Mesothelial cell of epicardium (in vitro differentiated cells): Measurements from ENCODE around the gene CEBPE. TPM values are rescaled to one million over a fixed set of nuclear protein-coding genes. Genes with fewer than 3 reads are reported as not detected.

Experiments used
- DNase-seq, 2 experiments: peaks; one replicate each; pipeline ENCODE4 v3.0.0; 2021; ENCODE audit warnings: low spot score in 2 of 2; ENCODE audit not compliant: unreplicated experiment in 2 of 2
- H3K27ac Mint-ChIP-seq: 2 replicates; pipeline ENCODE4 v1.8.0; 2021; ENCODE audit warnings: mixed read lengths
- H3K27me3 Mint-ChIP-seq: 2 replicates; pipeline ENCODE4 v1.8.0; 2021; ENCODE audit warnings: low read depth, mixed read lengths
- H3K36me3 Mint-ChIP-seq: 2 replicates; pipeline ENCODE4 v1.8.0; 2021; ENCODE audit warnings: mixed read lengths
- H3K4me1 Mint-ChIP-seq: 2 replicates; pipeline ENCODE4 v1.8.0; 2021; ENCODE audit warnings: mixed read lengths
- H3K4me3 Mint-ChIP-seq: 2 replicates; pipeline ENCODE4 v1.8.0; 2021; ENCODE audit warnings: mild to moderate bottlenecking, moderate library complexity, mixed read lengths
- H3K9me3 Mint-ChIP-seq: 2 replicates; pipeline ENCODE4 v1.8.0; 2021; ENCODE audit warnings: mixed read lengths
- CTCF ChIP-seq: fragments of 200-600 bp; sonication (generic); IDR thresholded peaks from one replicate; pipeline ENCODE4 v1.5.0; 2021; ENCODE audit warnings: antibody characterized with exemption; ENCODE audit not compliant: unreplicated experiment
- total RNA-seq: library from RNA; stranded (reverse); gene quantifications from 3 replicates; pipeline ENCODE4 v1.2.1, GENCODE V29; 2021

Gene CEBPE
- total RNA-seq, 1 donor from 2014 or later: not detected

GRCh38 chr14:23129759-23130316, 10.8 kb upstream of the CEBPE start:
- H3K4me1 Mint-ChIP-seq: no peaks in the 10 kb centered on the region
- peaks cover 26% of the 10 kb centered on the region for H3K36me3 Mint-ChIP-seq
- H3K27me3 Mint-ChIP-seq: no peaks in the 10 kb centered on the region
- no peak overlapping the region for H3K4me3 Mint-ChIP-seq
- H3K9me3 Mint-ChIP-seq: no peaks in the 10 kb centered on the region
- no peak overlapping the region for H3K27ac Mint-ChIP-seq
- TF ChIP-seq CTCF: no peak
- DNase-seq: no peak

GRCh38 chr14:23128969-23129758, 10.1 kb upstream of the CEBPE start:
- H3K27ac Mint-ChIP-seq: no peak overlapping the region

GRCh38 chr14:23127861-23128260, 8.8 kb upstream of the CEBPE start:
- H3K36me3 Mint-ChIP-seq: peaks cover 26% of the 10 kb centered on the region
- H3K4me3 Mint-ChIP-seq: no peak overlapping the region
- H3K9me3 Mint-ChIP-seq: no peaks in the 10 kb centered on the region
- H3K27me3 Mint-ChIP-seq: no peaks in the 10 kb centered on the region
- no peak for DNase-seq
- H3K4me1 Mint-ChIP-seq: peaks cover 6% of the 10 kb centered on the region
- H3K27ac Mint-ChIP-seq: no peak overlapping the region
- TF ChIP-seq CTCF: no peak

More at GRCh38 chr14:23128969-23129758, 10.1 kb upstream of the CEBPE start:
- H3K4me1 Mint-ChIP-seq: peaks cover 2% of the 10 kb centered on the region
- H3K27me3 Mint-ChIP-seq: no peaks in the 10 kb centered on the region
- TF ChIP-seq CTCF: no peak
- no peak overlapping the region for H3K4me3 Mint-ChIP-seq
- H3K9me3 Mint-ChIP-seq: no peaks in the 10 kb centered on the region
- peaks cover 26% of the 10 kb centered on the region for H3K36me3 Mint-ChIP-seq
- DNase-seq: no peak

GRCh38 chr14:23126548-23127278, 7.7 kb upstream of the CEBPE start:
- Mint-ChIP-seq H3K36me3 (peaks cover 24% of the 10 kb centered on the region), H3K4me1 (peaks cover 6% of the 10 kb centered on the region), H3K4me3 (no peak overlapping the region), H3K27me3 (no peaks in the 10 kb centered on the region), H3K27ac (no peak overlapping the region), H3K9me3 (no peaks in the 10 kb centered on the region)
- no peak for DNase-seq
- no peak for TF ChIP-seq CTCF

GRCh38 chr14:23125933-23126524, 7.0 kb upstream of the CEBPE start:
- peaks cover 12% of the 10 kb centered on the region for H3K4me1 Mint-ChIP-seq
- H3K9me3 Mint-ChIP-seq: no peaks in the 10 kb centered on the region
- no peaks in the 10 kb centered on the region for H3K27me3 Mint-ChIP-seq
- no peak overlapping the region for H3K27ac Mint-ChIP-seq
- TF ChIP-seq CTCF: no peak
- H3K36me3 Mint-ChIP-seq: peaks cover 24% of the 10 kb centered on the region
- no peak overlapping the region for H3K4me3 Mint-ChIP-seq
- DNase-seq: no peak
